Effector memory CD4-positive, alpha-beta T cell (primary cell): ENCODE measurements around the gene GPR142.

Experiments
- DNase-seq, 3 donors: peaks; one replicate each; pipeline ENCODE4 v3.0.0-alpha.2; 2020
- H3K27ac ChIP-seq: 2 replicates; pipeline ENCODE4 v1.7.0; 2013; ENCODE audit warnings: mild to moderate bottlenecking, low read length, moderate library complexity; ENCODE audit not compliant: insufficient read depth, poor library complexity, severe bottlenecking
- H3K27me3 ChIP-seq: replicated peaks from 2 replicates; pipeline ENCODE4 v1.7.0; 2013; ENCODE audit warnings: mild to moderate bottlenecking, low read length; ENCODE audit not compliant: insufficient read depth, control insufficient read depth, poor library complexity, severe bottlenecking
- H3K36me3 ChIP-seq: 2 replicates; pipeline ENCODE4 v1.7.0; 2013; ENCODE audit warnings: mild to moderate bottlenecking, low read length, moderate library complexity; ENCODE audit not compliant: control insufficient read depth, insufficient read depth
- H3K4me1 ChIP-seq: 2 replicates; pipeline ENCODE4 v1.7.0; 2013; ENCODE audit warnings: low read length, mild to moderate bottlenecking; ENCODE audit not compliant: control insufficient read depth, insufficient read depth, poor library complexity, severe bottlenecking
- H3K4me3 ChIP-seq: 2 replicates; pipeline ENCODE4 v1.7.0; 2013; ENCODE audit warnings: low read length, low read depth, mild to moderate bottlenecking; ENCODE audit not compliant: insufficient read depth, poor library complexity, severe bottlenecking
- H3K9me3 ChIP-seq: 2 replicates; pipeline ENCODE4 v1.7.0; 2013; ENCODE audit warnings: mild to moderate bottlenecking, low read length, moderate library complexity; ENCODE audit not compliant: control insufficient read depth

Gene GPR142

DNA sequence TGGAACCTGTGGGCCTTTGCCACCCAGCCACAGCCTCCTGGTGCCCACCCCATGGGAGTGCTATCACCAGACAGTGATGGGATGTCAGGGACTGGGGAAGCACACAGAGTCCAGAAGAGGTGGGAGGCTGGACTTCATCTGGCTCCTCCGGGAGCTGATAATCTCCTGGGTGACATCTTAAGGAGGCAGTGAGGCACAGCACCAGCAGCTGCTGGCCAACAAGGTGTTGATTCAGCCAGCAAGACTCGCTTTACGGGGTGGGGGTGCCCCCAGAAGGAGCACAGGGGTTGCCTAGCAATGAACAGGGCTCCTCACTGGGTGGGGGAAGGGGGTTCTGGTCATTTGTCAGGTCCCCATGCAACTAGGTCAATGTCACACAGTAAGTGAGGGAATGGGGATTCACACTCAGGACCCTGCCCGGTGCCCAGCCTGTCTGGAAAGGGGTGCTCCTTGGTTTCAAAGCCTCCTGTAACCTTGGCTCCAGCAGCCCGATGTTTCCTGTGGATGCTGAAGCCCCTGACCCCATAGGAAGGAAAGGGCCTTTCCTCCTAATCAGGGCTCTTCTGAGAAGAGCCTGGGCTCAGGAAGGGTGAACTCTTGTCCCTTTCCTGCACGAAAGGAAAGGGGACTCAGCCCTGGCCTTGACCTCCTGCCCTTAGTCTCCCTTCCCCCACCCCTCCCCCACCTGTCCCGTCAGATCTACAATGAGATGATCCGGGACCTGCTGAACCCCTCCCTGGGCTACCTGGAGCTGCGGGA, 23.6 kb upstream of the GPR142 start:
- Histone ChIP-seq H3K27me3 (no peaks in the 10 kb centered on the region), H3K27ac (no peak overlapping the region), H3K4me1 (no peaks in the 10 kb centered on the region), H3K4me3 (no peak overlapping the region), H3K9me3 (no peaks in the 10 kb centered on the region), H3K36me3 (no peaks in the 10 kb centered on the region)
- DNase-seq = no peak

DNA sequence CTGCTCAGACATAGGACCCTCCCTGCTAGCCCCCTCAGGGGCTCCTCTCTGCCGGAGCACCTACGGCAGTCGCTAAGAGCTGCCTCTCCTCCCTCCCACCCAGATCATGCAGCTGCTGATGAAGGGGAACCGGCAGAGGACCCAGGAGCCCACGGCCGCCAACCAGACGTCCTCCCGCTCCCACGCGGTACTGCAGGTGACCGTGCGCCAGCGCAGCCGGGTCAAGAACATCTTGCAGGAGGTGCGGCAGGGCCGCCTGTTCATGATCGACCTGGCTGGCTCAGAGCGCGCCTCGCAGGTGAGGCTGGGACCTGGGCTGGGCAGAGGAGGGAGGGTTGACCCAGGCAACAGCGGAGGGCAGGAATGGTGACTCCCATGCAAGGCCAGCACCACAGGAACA, 22.6 kb upstream of the GPR142 start:
- Histone ChIP-seq H3K27ac (no peak overlapping the region), H3K27me3 (no peaks in the 10 kb centered on the region), H3K36me3 (no peaks in the 10 kb centered on the region), H3K4me3 (no peak overlapping the region), H3K9me3 (no peaks in the 10 kb centered on the region), H3K4me1 (no peaks in the 10 kb centered on the region)
- no peak for DNase-seq

DNA sequence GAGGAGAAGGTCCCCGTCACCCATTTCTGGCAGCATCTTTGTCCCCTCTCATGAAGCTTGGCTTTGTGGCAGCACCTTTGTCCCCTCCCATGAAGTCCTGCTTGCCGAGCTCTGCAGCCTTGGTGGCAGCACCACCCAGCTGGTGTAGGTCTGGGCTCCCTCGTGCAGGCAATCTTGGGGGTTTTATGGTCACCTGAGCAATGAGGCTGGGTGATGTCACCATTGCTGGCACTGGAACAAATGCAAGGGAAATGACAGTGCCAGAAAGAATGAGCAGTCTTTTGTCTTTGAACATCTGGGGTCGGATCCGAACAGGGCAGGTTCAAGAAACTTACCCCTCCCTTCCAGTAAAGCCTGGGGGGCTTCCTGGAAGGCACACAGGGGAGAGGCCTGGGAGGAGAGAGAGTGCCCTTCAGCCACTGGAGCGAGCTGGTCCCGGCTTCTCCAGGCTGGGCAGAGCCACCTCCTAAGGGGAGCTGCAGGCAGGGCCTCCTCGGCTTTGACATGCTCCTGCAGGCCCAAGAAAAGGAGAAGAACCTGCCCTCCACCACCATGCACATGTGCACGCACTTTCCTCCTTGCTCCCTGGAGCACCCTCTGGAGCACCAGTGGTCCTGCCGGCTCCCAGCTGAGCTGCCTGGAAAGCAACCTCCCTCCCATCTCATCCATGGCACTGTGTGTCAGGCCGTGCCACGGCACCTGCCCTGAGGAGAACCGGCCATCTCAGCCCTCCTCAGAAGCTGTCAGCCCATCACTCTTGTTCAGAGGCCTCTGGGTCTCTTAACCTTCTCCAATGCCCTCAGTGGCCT, 21.7 kb upstream of the GPR142 start:
- H3K4me1 ChIP-seq = no peaks in the 10 kb centered on the region
- no peak overlapping the region for H3K27ac ChIP-seq
- no peak for DNase-seq
- no peak overlapping the region for H3K4me3 ChIP-seq
- H3K27me3 ChIP-seq = no peaks in the 10 kb centered on the region
- H3K9me3 ChIP-seq = no peaks in the 10 kb centered on the region
- no peaks in the 10 kb centered on the region for H3K36me3 ChIP-seq

DNA sequence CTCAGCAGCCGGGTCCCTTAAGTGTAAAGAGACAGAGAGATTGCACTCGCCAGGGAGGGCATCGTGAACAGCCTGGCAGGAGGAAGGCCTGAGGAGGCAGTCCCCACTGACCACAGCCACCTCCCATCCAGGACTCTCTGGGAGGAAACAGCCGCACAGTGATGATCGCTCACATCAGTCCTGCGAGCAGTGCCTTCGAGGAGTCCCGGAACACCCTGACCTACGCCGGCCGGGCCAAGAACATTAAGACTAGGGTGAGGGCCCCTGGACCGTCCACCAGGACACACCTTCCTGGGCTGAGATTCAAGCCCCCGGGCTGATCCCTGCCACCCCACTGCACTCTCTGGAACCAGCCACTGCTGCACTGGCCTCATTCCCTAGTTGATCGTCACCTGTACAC, 19.7 kb upstream of the GPR142 start:
- Histone ChIP-seq H3K27me3 (no peaks in the 10 kb centered on the region), H3K4me1 (no peaks in the 10 kb centered on the region), H3K4me3 (no peak overlapping the region), H3K27ac (no peak overlapping the region), H3K36me3 (no peaks in the 10 kb centered on the region), H3K9me3 (no peaks in the 10 kb centered on the region)
- DNase-seq = no peak

DNA sequence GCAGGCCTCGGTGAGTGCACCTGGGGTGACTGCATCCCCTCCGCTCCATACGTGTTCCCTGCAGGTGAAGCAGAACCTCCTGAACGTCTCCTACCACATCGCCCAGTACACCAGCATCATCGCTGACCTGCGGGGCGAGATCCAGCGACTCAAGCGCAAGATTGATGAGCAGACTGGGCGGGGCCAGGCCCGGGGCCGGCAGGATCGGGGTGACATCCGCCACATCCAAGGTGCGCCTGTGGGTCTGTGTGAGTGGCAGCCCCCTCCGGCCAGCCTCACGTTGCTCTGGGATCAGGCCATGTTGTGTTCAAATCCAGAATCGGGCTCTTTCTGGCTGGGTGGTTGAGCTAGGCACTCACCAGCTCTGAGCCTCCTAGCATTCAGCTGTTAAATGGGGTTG, 18.2 kb upstream of the GPR142 start:
- no peak for DNase-seq
- H3K9me3 ChIP-seq = no peaks in the 10 kb centered on the region
- H3K36me3 ChIP-seq = no peaks in the 10 kb centered on the region
- H3K27ac ChIP-seq = no peak overlapping the region
- H3K4me1 ChIP-seq = peaks cover 4% of the 10 kb centered on the region
- peaks cover 4% of the 10 kb centered on the region for H3K27me3 ChIP-seq
- no peak overlapping the region for H3K4me3 ChIP-seq

DNA sequence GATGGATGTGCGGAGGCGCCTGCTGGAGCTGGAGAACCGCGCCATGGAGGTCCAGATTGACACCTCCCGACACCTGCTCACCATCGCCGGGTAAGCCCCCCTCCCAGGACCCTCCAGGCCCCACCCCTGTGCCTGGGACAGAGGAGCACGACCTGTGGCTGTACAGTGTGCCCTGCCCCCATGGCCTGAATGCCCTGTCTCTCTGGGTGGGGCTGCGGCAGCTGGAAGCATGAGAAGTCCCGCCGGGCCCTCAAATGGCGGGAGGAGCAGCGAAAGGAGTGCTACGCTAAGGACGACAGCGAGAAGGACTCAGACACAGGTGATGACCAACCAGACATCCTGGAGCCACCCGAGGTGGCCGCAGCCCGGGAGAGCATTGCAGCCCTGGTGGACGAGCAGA, 16.8 kb upstream of the GPR142 start:
- peaks cover 5% of the 10 kb centered on the region for H3K4me1 ChIP-seq
- H3K27me3 ChIP-seq = peaks cover 4% of the 10 kb centered on the region
- no peak for DNase-seq
- no peaks in the 10 kb centered on the region for H3K36me3 ChIP-seq
- no peak overlapping the region for H3K27ac ChIP-seq
- H3K4me3 ChIP-seq = no peak overlapping the region
- no peaks in the 10 kb centered on the region for H3K9me3 ChIP-seq

DNA sequence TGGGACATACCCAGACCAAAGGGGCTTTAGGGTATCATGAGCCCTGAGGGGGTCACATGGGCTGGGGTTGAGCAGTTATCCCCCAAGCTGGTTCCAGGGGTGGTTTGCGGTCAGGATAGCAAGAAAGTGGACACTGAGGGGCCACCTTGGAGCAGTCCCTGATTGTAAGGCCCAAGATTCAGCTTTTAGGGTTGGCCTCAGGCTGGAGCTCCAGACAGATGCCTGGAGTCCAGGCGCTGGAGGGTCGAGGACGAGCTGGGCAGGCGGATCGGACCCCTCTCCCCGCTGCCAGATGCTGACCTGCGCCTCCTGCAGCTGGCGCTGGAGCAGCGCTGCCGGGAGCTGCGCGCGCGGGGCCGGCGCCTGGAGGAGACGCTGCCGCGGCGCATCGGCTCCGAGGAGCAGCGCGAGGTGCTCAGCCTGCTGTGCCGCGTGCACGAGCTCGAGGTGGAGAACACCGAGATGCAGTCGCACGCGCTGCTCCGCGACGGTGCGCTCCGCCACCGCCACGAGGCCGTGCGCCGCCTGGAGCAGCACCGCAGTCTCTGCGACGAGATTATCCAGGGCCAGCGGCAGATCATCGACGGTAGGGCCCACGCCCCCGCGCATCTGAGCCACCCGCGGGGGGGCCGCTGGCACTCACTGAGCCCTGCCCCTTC, 15.6 kb upstream of the GPR142 start:
- Histone ChIP-seq H3K27me3 (peaks cover 4% of the 10 kb centered on the region), H3K4me1 (peaks cover 8% of the 10 kb centered on the region), H3K36me3 (no peaks in the 10 kb centered on the region)

DNA sequence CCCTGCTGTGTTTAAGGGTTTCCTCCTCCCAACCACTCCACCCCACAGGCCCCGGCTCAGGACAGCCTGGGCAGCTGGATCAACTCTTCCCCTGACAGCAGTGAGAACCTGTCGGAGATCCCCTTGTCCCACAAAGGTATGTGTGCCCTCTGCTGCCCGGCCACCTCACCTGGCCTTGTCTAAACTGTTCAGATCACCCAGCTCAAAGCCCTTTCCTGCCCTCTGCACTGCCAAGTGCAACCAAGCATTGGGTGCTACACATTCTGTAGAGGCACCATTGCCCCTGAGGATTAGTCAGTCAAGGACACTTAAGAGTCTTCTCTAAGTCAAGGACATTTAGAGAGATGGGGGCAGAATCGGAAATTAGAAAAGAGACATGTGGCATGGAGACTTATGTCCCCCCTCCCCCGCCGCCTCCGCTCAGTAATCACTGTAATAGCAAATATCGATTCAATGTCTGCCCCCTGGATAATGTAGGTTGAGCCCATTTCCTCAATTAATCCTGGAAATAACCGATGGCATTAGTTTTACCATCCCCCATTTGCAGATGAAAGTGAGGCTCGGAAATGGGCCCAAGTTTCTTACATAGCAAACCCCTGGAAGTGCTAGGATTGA, 13.8 kb upstream of the GPR142 start:
- H3K4me3 ChIP-seq = no peak overlapping the region
- DNase-seq = no peak
- H3K9me3 ChIP-seq = no peaks in the 10 kb centered on the region
- H3K36me3 ChIP-seq = no peaks in the 10 kb centered on the region
- no peak overlapping the region for H3K27ac ChIP-seq
- H3K27me3 ChIP-seq = peaks cover 14% of the 10 kb centered on the region
- H3K4me1 ChIP-seq = peaks cover 14% of the 10 kb centered on the region

More for the DNA sequence above, 15.6 kb upstream of the GPR142 start:
- H3K27ac ChIP-seq = no peak overlapping the region
- no peaks in the 10 kb centered on the region for H3K9me3 ChIP-seq
- no peak for DNase-seq
- no peak overlapping the region for H3K4me3 ChIP-seq

DNA sequence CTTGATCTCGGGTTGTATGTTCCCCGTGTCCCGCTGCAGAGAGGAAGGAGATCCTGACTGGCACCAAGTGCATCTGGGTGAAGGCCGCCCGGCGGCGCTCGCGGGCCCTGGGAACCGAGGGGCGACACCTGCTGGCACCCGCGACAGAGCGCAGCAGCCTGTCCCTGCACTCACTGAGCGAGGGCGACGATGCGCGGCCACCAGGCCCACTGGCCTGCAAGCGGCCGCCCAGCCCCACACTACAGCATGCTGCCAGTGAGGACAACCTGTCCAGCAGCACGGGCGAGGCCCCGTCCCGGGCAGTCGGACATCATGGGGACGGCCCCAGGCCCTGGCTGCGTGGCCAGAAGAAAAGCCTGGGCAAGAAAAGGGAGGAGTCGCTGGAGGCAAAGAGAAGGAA, 13.2 kb upstream of the GPR142 start:
- Histone ChIP-seq H3K27me3 (peaks cover 18% of the 10 kb centered on the region), H3K27ac (no peak overlapping the region), H3K4me3 (no peak overlapping the region), H3K36me3 (no peaks in the 10 kb centered on the region), H3K4me1 (peaks cover 14% of the 10 kb centered on the region), H3K9me3 (no peaks in the 10 kb centered on the region)
- DNase-seq = peak in 1 of 3 donors; percentile 40
